HEK293 (cell line): Measurements from ENCODE around the gene GABBR2.

Source experiments
- CTCF ChIA-PET: fragments of 350-600 bp; formaldehyde crosslinking; extraction: SDS; loops from one replicate; lab custom pipeline; 2021; ENCODE audit warnings: antibody characterized with exemption; lab: Yijun Ruan, JAX
- POLR2A ChIA-PET: fragments of 300-600 bp; formaldehyde crosslinking; extraction: SDS; loops from one replicate; lab custom pipeline; 2020; ENCODE audit warnings: antibody characterized with exemption, inconsistent platforms; lab: Yijun Ruan, JAX
- H3K27ac ChIP-seq: fragments of 200-500 bp; sonication (Bioruptor generic); 2 replicates; pipeline ENCODE4 v1.5.1; 2014; ENCODE audit warnings: low read depth, low read length, control low read depth, inconsistent platforms; ENCODE audit errors: extremely low read depth
- H3K36me3 ChIP-seq, 2 experiments: fragments of 200-500 bp in 1 of 2; sonication (Bioruptor generic) in 1 of 2; 1 replicate in 1 of 2; 2 replicates in 1 of 2; pipeline ENCODE4 v1.5.1; 2014 to 2017; ENCODE audit warnings: inconsistent platforms in 2 of 2, low read length in 2 of 2; ENCODE audit not compliant: control insufficient read depth in 2 of 2, insufficient read depth in 1 of 2
- H3K4me1 ChIP-seq: fragments of 200-500 bp; sonication (Bioruptor generic); 2 replicates; pipeline ENCODE4 v1.5.1; 2014; ENCODE audit warnings: mild to moderate bottlenecking, low read length, inconsistent platforms; ENCODE audit not compliant: control insufficient read depth, insufficient read depth
- H3K4me3 ChIP-seq: 2 replicates; pipeline ENCODE4 v1.5.1; 2011; ENCODE audit warnings: low read depth, mild to moderate bottlenecking, control low read depth, low read length, moderate library complexity
- H3K9me3 ChIP-seq: fragments of 200-500 bp; sonication (Bioruptor generic); 2 replicates; pipeline ENCODE4 v1.5.1; 2014; ENCODE audit warnings: low read depth, low read length, inconsistent platforms; ENCODE audit not compliant: control insufficient read depth, insufficient read depth
- GLI2 ChIP-seq: fragments of 450-650 bp; formaldehyde crosslinking; IDR thresholded peaks from 2 replicates; pipeline ENCODE4; 2017; ENCODE audit warnings: missing biosample characterization, missing genetic modification characterization, low read depth, borderline replicate concordance
- HOXA7 ChIP-seq: sonication (generic); formaldehyde crosslinking; IDR thresholded peaks from 2 replicates; pipeline ENCODE4 v1.8.1; 2022; ENCODE audit warnings: missing genetic modification reagents, borderline replicate concordance
- SCRT1 ChIP-seq: fragments of 450-650 bp; formaldehyde crosslinking; IDR thresholded peaks from 2 replicates; pipeline ENCODE4 v1.5.1; 2016; ENCODE audit warnings: missing biosample characterization, missing genetic modification characterization, borderline replicate concordance
- SCRT2 ChIP-seq: fragments of 450-650 bp; formaldehyde crosslinking; IDR thresholded peaks from 2 replicates; pipeline ENCODE4 v1.5.1; 2016; ENCODE audit warnings: missing biosample characterization, missing genetic modification characterization
- ZBTB48 ChIP-seq: fragments of 450-650 bp; formaldehyde crosslinking; IDR thresholded peaks from 2 replicates; pipeline ENCODE4 v1.5.1; 2016; ENCODE audit warnings: missing biosample characterization, missing genetic modification characterization
- ZNF132 ChIP-seq: fragments of 450-650 bp; formaldehyde crosslinking; IDR thresholded peaks from 2 replicates; pipeline ENCODE4 v1.5.1; 2017; ENCODE audit warnings: missing biosample characterization, missing genetic modification characterization, borderline replicate concordance
- ZNF146 ChIP-seq: fragments of 450-650 bp; formaldehyde crosslinking; IDR thresholded peaks from 2 replicates; pipeline ENCODE4 v1.5.1; 2016; ENCODE audit warnings: missing biosample characterization, missing genetic modification characterization
- ZNF175 ChIP-seq: fragments of 450-650 bp; formaldehyde crosslinking; IDR thresholded peaks from 2 replicates; pipeline ENCODE4 v1.5.1; 2016; ENCODE audit warnings: missing biosample characterization, missing genetic modification characterization
- ZNF23 ChIP-seq: fragments of 450-650 bp; formaldehyde crosslinking; IDR thresholded peaks from 2 replicates; pipeline ENCODE4 v1.5.1; 2016; ENCODE audit warnings: missing biosample characterization, missing genetic modification characterization, borderline replicate concordance
- ZNF416 ChIP-seq: fragments of 450-650 bp; formaldehyde crosslinking; IDR thresholded peaks from 2 replicates; pipeline ENCODE4 v1.5.1; 2016; ENCODE audit warnings: missing biosample characterization, missing genetic modification characterization
- ZNF521 ChIP-seq: fragments of 450-650 bp; formaldehyde crosslinking; IDR thresholded peaks from 2 replicates; pipeline ENCODE4 v1.5.1; 2017; ENCODE audit warnings: missing biosample characterization, mild to moderate bottlenecking, missing genetic modification characterization
- ZNF529 ChIP-seq: fragments of 450-650 bp; formaldehyde crosslinking; IDR thresholded peaks from 2 replicates; pipeline ENCODE4 v1.5.1; 2017; ENCODE audit warnings: missing genetic modification characterization, missing biosample characterization; ENCODE audit not compliant: insufficient replicate concordance
- ZNF571 ChIP-seq: fragments of 450-650 bp; formaldehyde crosslinking; IDR thresholded peaks from 2 replicates; pipeline ENCODE4 v1.5.0; 2017; ENCODE audit warnings: missing biosample characterization, missing genetic modification characterization
- ZNF658 ChIP-seq: fragments of 450-650 bp; formaldehyde crosslinking; IDR thresholded peaks from 2 replicates; pipeline ENCODE4; 2016; ENCODE audit warnings: missing biosample characterization, missing genetic modification characterization
- ZNF768 ChIP-seq: fragments of 450-650 bp; formaldehyde crosslinking; IDR thresholded peaks from 2 replicates; pipeline ENCODE4 v1.5.1; 2018; ENCODE audit warnings: missing biosample characterization, mild to moderate bottlenecking, missing genetic modification characterization
- ZNF792 ChIP-seq: fragments of 450-650 bp; formaldehyde crosslinking; IDR thresholded peaks from 2 replicates; pipeline ENCODE4 v1.5.1; 2016; ENCODE audit warnings: missing biosample characterization, missing genetic modification characterization
- ZSCAN23 ChIP-seq: fragments of 450-650 bp; formaldehyde crosslinking; IDR thresholded peaks from 2 replicates; pipeline ENCODE4 v1.5.1; 2016; ENCODE audit warnings: missing biosample characterization, missing genetic modification characterization
- TF ChIP-seq, protein P1 (sequence below): fragments of 450-650 bp; formaldehyde crosslinking; IDR thresholded peaks from 2 replicates; pipeline ENCODE4; 2016; ENCODE audit warnings: missing biosample characterization, missing genetic modification characterization

Gene GABBR2

DNA sequence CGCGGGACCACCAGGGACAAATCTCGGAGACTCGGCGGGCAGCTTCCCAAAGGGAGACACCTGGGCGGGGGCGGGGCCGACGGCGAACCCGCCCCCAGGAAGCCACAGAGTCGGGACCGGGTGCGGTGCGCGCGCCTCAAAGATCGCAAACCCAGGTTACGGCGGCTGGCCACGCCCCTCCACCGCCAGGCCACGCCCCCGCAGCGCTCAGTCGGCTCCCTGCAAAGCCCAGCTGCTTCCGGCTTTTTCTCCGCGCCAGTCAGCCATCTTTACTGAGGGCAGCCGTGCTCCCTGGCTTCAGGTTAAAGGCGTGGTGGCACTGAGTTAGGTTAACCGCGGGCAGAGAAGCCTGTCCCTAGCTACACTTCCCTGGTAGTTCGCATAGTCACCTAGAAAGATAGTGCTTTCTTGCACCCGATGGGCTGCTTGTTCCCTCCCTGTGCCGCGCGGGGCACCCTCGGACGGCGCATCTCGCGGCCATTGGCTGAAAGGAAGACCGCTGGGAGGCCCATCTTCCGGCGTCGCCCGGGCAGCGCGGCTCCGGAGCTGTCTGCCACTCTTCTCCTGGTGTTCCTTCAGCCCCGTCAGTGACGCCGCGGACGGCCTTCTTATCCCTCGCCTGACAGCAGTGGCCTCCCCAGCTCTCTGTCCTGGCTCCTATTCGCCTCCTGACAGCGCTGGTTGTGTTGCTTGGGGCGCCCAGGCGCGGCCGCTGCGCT, 453.0 kb downstream of the GABBR2 start, which contains the start of gene TBC1D2 (continued):
- TF ChIP-seq ZNF416 (tag by site-specific recombination) (no peak), ZNF571 (tag by site-specific recombination) (no peak), ZNF146 (no peak), ZNF792 (tag by site-specific recombination) (no peak; the same call in 1 of the 2 replicates), ZNF521 (no peak), ZNF175 (no peak)

- no peaks in the 10 kb centered on the region for H3K9me3 ChIP-seq
- TF ChIP-seq ZBTB48 (tag by site-specific recombination), result peak; percentile 44
- TF ChIP-seq SCRT1, result peak; percentile 53; the same call in 1 of the 2 replicates
- TF ChIP-seq SCRT2 (tag by site-specific recombination), result peak; percentile 94
- no peak for TF ChIP-seq HOXA7 (CRISPR knock-in tag)
- TF ChIP-seq ZNF658 (tag by site-specific recombination), result no peak
- H3K27ac ChIP-seq, result no peak overlapping the region
- no peaks in the 10 kb centered on the region for H3K4me1 ChIP-seq
- ChIA-PET CTCF (interaction anchor here (0.6 to 4.0 kb wide), 7 partner anchors 11 to 331 kb away, joined by 3 to 25 read pairs (median 5); no protein-coding TSS in a partner anchor), POLR2A (interaction anchor here (0.5 to 2.7 kb wide), 14 partner anchors 9 to 622 kb away, joined by 3 to 26 read pairs (median 4); partner anchors contain the start of genes NANS, NCBP1, TRIM14 and TRMO)
- H3K4me3 ChIP-seq, result peak overlapping the region; percentile 88
- H3K36me3 ChIP-seq, result no peaks in the 10 kb centered on the region
These were observed 453.6 kb downstream of the GABBR2 start for GRCh38 chr9:98255061-98255577.

DNA sequence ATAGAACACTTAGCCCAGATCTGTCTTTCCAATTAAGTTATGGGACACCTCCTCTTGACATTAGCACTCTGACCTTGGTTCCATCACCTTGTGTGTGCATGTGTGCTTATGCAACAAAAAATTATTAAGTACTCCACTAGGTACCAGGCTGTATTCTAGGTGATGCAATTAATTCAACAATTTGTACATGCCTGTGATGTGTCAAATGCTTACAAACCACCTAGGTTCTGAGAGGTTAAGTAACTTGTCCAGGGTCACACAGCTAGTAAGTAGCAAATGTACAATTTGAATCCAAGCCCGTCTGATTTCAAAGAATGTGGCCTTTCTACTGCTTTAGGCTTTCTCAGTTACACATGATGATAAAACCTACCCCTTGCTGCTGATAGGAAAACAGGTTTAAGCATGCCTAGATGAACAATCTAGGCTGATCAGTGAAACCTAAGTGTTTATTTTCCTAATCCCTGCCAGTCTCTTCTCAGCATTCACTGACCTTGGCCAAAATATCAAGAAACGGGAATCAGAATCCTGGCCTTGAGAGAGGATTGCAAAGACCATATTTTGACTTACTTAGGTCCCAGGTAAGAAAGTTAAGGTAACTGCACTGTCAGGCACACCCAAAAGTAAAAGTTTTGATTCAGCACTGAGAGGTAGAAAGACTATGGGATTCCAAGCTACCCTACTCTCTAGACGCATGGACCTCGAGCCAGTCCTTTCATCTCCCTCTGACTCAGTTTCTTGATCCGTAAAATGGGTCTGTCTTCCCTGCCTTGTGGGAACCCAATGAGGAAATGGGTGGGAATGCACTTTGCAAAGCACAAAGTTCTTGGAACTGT, 454.3 kb downstream of the GABBR2 start:
- Histone ChIP-seq H3K9me3 (no peaks in the 10 kb centered on the region), H3K4me3 (peak overlapping the region; percentile 88), H3K36me3 (no peaks in the 10 kb centered on the region), H3K27ac (no peak overlapping the region), H3K4me1 (no peaks in the 10 kb centered on the region)
- POLR2A ChIA-PET, result interaction anchor here (1.1 kb wide), 1 partner anchor 332 kb away, joined by 3 read pairs; the partner anchor contains the start of gene TRMO
- CTCF ChIA-PET, result interaction anchor here (0.6 to 4.0 kb wide), 4 partner anchors 13 to 439 kb away, joined by 3 to 17 read pairs (median 6); no protein-coding TSS in a partner anchor
- TF ChIP-seq ZNF768 (tag by site-specific recombination), result 0 out of 2 replicates have a peak, but pooled peaks have one; percentile 20
- no peak for TF ChIP-seq ZSCAN23 (tag by site-specific recombination)
- TF ChIP-seq GLI2 (tag by site-specific recombination), result no peak
- TF ChIP-seq ZNF23, result no peak
- TF ChIP-seq ZNF529 (tag by site-specific recombination), result no peak
- no peak for TF ChIP-seq ZNF132 (tag by site-specific recombination)
- TF ChIP-seq, protein P1, sequence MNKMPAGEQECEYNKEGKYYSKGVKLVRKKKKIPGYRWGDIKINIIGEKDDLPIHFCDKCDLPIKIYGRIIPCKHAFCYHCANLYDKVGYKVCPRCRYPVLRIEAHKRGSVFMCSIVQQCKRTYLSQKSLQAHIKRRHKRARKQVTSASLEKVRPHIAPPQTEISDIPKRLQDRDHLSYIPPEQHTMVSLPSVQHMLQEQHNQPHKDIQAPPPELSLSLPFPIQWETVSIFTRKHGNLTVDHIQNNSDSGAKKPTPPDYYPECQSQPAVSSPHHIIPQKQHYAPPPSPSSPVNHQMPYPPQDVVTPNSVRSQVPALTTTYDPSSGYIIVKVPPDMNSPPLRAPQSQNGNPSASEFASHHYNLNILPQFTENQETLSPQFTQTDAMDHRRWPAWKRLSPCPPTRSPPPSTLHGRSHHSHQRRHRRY, result no peak
